PFSK-1 (cell line): ENCODE measurements around the gene STRN. TPM values are rescaled to one million over a fixed set of nuclear protein-coding genes. Genes with fewer than 3 reads are reported as not detected.
A peak's percentile ranks its signal among the peaks of the same experiment; 100 is the strongest.

ENCODE experiments used
- FOXP2 ChIP-seq: optimal IDR thresholded peaks from 2 replicates; pipeline ENCODE3; 2011; ENCODE audit warnings: borderline replicate concordance, control low read depth, inconsistent platforms; ENCODE audit not compliant: insufficient read depth; ENCODE audit errors: extremely low read length, extremely low read depth
- POLR2AphosphoS5 ChIP-seq: IDR thresholded peaks from 2 replicates; pipeline ENCODE4 v1.6.1; 2012; ENCODE audit warnings: low read depth, mild to moderate bottlenecking, control low read depth, low read length, moderate library complexity
- SIN3A ChIP-seq: IDR thresholded peaks from 2 replicates; pipeline ENCODE4 v1.6.1; 2012; ENCODE audit warnings: mild to moderate bottlenecking, low read length, moderate library complexity, borderline replicate concordance; ENCODE audit not compliant: insufficient read depth
- TAF1 ChIP-seq: IDR thresholded peaks from 2 replicates; pipeline ENCODE4 v1.6.1; 2012; ENCODE audit warnings: low read length, control low read depth, borderline replicate concordance; ENCODE audit not compliant: insufficient read depth
- polyA plus RNA-seq: library from polyadenylated mRNA; unstranded; fragments of >200 nt; gene quantifications from one replicate; pipeline ENCODE4 v1.2.1, GENCODE V29; 2012; ENCODE audit warnings: low read depth, missing spikeins; ENCODE audit not compliant: insufficient read length
- TF ChIP-seq, protein P1 (sequence below), 2 experiments: IDR thresholded peaks; 2 replicates each; pipeline versions ENCODE4 v1.6.1 to v1.8.0; 2011 to 2012; ENCODE audit warnings: low read depth in 2 of 2, low read length in 2 of 2, control low read depth in 1 of 2, inconsistent platforms in 1 of 2, mild to moderate bottlenecking in 1 of 2, moderate library complexity in 1 of 2; ENCODE audit not compliant: insufficient read depth in 1 of 2

STRN gene
- 9.7 TPM for polyA plus RNA-seq

GRCh38 chr2:36966370-36967235 lies at the start of gene STRN:
Gene STRN, minus strand, starts transcription at chr2:36966536. Its CDS starts 73 bp downstream, at chr2:36966463.
- TF ChIP-seq FOXP2, result peak; percentile 8
- TF ChIP-seq TAF1, result peak; percentile 14; the same call in 1 of the 2 replicates
- TF ChIP-seq SIN3A, result 0 out of 2 replicates have a peak, but pooled peaks have one; percentile 33
- TF ChIP-seq, protein P1, sequence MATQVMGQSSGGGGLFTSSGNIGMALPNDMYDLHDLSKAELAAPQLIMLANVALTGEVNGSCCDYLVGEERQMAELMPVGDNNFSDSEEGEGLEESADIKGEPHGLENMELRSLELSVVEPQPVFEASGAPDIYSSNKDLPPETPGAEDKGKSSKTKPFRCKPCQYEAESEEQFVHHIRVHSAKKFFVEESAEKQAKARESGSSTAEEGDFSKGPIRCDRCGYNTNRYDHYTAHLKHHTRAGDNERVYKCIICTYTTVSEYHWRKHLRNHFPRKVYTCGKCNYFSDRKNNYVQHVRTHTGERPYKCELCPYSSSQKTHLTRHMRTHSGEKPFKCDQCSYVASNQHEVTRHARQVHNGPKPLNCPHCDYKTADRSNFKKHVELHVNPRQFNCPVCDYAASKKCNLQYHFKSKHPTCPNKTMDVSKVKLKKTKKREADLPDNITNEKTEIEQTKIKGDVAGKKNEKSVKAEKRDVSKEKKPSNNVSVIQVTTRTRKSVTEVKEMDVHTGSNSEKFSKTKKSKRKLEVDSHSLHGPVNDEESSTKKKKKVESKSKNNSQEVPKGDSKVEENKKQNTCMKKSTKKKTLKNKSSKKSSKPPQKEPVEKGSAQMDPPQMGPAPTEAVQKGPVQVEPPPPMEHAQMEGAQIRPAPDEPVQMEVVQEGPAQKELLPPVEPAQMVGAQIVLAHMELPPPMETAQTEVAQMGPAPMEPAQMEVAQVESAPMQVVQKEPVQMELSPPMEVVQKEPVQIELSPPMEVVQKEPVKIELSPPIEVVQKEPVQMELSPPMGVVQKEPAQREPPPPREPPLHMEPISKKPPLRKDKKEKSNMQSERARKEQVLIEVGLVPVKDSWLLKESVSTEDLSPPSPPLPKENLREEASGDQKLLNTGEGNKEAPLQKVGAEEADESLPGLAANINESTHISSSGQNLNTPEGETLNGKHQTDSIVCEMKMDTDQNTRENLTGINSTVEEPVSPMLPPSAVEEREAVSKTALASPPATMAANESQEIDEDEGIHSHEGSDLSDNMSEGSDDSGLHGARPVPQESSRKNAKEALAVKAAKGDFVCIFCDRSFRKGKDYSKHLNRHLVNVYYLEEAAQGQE (IDR thresholded peaks at IDR 0.05; ENCODE audit: insufficient read depth in 1 of 2, low read depth in 2 of 2, low read length in 2 of 2), result 0 out of 4 replicates have a peak, but pooled peaks of 1 of the 2 experiments have one; percentile 37
- peak; percentile 75 for TF ChIP-seq POLR2AphosphoS5

DNA sequence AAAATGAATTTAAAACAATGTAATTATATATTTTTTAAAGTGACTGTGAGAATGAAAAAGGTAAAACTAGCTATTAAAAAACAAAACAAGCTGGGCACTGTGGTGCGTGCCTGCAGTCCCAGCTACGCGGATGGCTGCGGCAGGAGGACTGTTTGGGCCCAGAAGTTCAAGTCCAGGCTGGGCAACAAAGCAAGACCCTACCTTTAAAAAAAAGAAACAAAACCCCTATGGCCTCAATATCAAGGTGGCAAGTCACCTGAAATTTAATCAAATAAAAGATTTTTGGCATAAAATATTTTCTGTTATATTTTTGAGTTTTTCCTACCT lies 46.9 kb upstream of the STRN start:
- TF ChIP-seq POLR2AphosphoS5 (no peak), FOXP2 (no peak), TAF1 (no peak), SIN3A (no peak)
- TF ChIP-seq, protein P1 (IDR thresholded peaks at IDR 0.05; ENCODE audit: insufficient read depth in 1 of 2, low read depth in 2 of 2, low read length in 2 of 2), result no peak

- TF ChIP-seq, protein P1 (IDR thresholded peaks at IDR 0.05; ENCODE audit: insufficient read depth in 1 of 2, low read depth in 2 of 2, low read length in 2 of 2), result no peak
- no peak for TF ChIP-seq POLR2AphosphoS5
- TF ChIP-seq FOXP2, result no peak
- no peak for TF ChIP-seq SIN3A
- no peak for TF ChIP-seq TAF1
These were observed 44.8 kb upstream of the STRN start for GRCh38 chr2:37011130-37011529.

GRCh38 chr2:37005118-37005868 lies 39.0 kb upstream of the STRN start:
- no peak for TF ChIP-seq POLR2AphosphoS5
- TF ChIP-seq, protein P1 (IDR thresholded peaks at IDR 0.05; ENCODE audit: insufficient read depth in 1 of 2, low read depth in 2 of 2, low read length in 2 of 2), result no peak
- no peak for TF ChIP-seq SIN3A
- TF ChIP-seq TAF1, result no peak
- no peak for TF ChIP-seq FOXP2
